HG02759 (cell line): Measurements from ENCODE around the gene KRT31.
"Not testable (repeated sequence)": the region's sequence is repeated elsewhere in the genome, so short reads cannot be mapped to it uniquely, and the experiment has no call there.

Source experiments
- ATAC-seq: cut with Tn5 transposase; IDR thresholded peaks from one replicate; pipeline ENCODE4 v1.9.1; 2021; ENCODE audit warnings: mild to moderate bottlenecking, moderate library complexity; ENCODE audit not compliant: unreplicated experiment

Gene KRT31

DNA sequence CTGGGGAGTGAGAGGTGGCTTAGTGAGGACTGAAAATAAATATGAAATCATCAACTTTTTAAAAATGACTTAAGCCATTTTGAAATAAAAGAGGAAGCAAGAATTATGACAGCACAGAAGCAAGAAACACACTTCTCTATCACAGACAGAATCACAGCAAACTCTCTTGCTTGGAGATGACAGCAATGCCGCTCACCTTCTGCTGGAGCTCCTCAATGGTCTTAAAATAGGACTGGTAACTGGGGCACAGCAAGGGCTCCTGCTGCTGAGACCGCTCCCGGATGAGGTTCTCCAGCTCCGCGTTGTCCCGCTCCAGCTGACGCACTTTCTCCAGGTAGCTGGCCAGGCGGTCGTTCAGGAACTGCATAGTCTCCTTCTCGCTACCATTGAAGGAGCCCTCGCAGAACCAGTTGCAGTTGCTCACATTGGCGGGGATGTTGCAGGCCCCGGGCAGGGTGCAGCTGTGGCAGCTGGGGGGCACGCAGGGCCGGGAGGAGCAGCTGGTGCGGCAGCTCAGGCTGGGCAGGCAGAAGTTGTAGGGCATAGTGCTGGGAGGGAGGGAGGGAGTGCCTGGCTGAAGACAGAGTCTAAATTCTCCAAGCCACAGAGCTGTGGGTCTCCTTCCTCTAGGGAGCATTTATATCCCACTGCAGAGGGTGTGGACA, at the start of gene KRT31:
KRT31 (minus strand) TSS at position 613 of the 665 bp plus-strand sequence; CDS start at position 544, 69 bp downstream.
- ATAC-seq: no peak

DNA sequence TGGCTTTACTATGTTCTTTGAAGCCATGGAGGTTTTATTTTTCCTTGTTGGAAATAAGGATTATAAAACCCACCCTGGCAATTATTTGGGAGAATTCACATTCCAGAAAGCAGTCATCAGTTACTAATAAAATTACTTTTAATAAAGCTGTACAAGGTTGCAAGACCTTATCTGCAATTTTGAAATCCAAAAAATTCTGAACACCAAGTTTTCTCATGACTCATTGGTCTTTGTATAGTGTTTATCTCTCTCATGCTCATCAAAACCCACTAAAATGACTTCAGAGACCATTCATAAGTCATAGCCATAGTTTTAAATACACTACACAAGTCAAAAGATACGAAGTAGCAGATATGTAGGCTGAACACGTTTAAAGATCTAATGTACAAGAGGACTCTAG, 49.4 kb upstream of the KRT31 start:
- no peak for ATAC-seq

- no peak for ATAC-seq
These were observed 47.2 kb upstream of the KRT31 start for GRCh38 chr17:41444640-41445039.

DNA sequence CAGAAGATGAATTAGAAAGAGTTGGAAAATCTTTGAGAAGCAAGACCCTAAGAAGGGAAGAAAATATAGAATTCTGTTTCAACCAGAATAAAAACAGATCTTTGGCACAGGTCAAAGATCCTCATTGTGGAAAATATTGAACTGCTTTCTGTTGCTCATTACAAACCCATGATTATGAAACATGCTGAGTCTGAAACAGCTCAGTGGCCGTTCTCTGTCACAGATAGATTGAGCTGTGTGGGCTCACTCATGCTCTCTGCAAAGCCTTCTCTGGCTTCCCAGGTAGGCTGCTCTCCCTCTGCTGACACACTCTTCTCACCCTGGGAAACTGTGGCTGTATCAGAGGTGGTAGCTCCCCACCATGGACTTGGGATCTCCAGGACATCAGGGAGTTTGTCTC, 46.8 kb upstream of the KRT31 start:
- ATAC-seq: no peak

GRCh38 chr17:41442739-41443138, 45.3 kb upstream of the KRT31 start:
- no peak for ATAC-seq

DNA sequence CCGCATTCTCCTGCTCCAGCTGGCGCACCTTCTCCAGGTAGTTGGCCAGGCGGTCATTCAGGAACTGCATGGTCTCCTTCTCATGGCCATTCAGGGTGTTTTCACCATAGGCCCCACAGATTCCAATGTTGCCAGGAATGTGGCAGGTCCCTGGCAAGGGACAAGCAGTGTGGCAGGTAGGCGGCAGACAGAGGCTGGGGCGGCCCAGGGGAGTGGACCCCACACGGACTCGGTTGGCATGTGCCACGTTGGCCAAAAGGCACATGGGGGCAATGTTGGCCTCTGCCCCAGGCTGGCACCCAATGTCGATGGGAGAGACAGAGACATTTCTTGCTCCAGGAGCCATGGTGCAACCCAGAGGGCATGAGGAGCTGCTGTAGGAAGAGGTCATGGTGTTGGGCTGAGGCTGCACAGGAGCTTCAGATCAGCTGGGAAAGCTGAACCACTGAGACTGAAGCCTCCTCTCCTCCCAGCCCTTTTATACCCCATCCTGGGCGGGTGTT, 43.2 kb upstream of the KRT31 start, which contains the start of gene KRT38:
KRT38 (minus strand) TSS at position 453 of the 503 bp plus-strand sequence; CDS start at position 391, 62 bp downstream.
- ATAC-seq: no peak

DNA sequence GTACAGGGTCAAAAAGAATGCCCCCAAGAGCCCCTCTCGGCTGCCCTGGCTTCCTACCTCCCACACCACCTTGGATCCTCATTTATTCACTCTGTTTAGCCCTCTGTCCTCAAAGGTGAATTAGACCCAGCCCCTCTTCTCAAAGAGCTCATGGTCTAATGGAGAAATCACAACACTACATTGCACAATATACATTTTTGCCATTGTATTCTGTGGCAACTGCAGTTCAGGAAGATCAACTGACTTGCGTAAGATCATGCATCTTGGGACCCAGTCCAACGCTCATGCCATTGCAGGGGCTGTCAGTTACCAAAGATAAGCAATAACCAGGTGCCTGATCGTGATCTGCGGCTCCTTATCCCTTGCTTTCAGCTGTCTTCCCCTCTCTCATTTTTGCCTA, 42.0 kb upstream of the KRT31 start:
- ATAC-seq: no peak

DNA sequence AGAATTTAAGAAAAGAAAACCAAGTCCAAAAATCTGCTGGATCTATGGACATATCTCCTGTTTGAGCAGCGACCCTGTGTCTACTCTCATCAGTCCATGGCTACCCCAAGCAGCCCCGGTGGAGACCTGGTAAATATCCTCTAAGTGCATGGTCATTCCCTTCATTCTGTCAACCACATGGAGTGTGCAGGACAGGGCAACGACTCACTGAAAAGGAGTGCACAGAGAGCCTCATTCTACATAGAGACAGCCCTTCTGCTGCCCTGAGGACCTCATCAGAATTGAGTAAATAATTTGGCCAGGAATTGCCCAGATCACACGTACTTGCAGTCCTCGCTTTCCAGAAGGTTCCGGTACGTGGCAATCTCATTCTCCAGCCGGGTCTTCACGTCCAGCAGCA, 40.4 kb upstream of the KRT31 start:
- no peak for ATAC-seq

GRCh38 chr17:41437254-41437653, 39.8 kb upstream of the KRT31 start:
- no peak for ATAC-seq

GRCh38 chr17:41434415-41434814, 37.0 kb upstream of the KRT31 start:
- no peak for ATAC-seq

DNA sequence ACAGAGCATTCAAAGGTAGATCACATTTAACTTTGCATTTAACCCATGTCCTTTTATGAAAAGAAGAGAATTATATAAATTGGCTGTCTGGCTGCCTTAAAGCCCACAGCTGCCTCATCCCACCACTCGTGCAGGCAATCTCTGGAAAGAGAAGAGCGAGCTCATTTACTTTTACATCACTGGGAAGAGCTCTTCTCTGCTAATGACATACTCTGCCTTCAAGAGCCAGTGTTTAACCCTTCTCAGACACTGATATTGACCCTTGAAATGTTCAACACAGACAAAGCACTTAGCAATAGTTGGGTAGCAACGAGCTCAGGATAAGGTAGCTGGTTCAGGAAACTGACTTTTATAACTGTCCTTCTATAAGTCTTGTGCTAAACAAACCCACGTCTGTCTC, 36.6 kb upstream of the KRT31 start:
- no peak for ATAC-seq

GRCh38 chr17:41433586-41433985, 36.2 kb upstream of the KRT31 start:
- no peak for ATAC-seq

- ATAC-seq: not testable (repeated sequence)
These were observed 33.0 kb upstream of the KRT31 start for GRCh38 chr17:41430376-41430775.

DNA sequence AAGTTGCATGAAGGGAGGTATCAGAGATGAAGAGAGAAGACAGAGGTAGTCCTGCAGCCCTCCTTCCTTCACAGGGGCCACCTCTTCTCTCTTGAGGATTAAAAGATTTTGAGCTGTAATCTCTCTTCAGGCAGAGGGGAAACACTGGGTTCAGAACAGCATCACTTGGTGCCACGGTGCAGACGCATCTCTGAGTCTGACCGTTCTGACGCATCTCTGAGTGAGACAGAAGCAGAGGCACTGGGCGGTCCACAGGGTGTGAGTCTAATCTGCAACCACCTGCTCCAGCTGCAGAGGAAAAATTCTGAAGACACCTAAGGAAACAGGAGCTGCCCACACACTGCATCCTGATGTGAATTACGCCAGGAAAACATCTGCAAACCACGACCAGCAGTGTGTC, 32.3 kb upstream of the KRT31 start:
- ATAC-seq: no peak

DNA sequence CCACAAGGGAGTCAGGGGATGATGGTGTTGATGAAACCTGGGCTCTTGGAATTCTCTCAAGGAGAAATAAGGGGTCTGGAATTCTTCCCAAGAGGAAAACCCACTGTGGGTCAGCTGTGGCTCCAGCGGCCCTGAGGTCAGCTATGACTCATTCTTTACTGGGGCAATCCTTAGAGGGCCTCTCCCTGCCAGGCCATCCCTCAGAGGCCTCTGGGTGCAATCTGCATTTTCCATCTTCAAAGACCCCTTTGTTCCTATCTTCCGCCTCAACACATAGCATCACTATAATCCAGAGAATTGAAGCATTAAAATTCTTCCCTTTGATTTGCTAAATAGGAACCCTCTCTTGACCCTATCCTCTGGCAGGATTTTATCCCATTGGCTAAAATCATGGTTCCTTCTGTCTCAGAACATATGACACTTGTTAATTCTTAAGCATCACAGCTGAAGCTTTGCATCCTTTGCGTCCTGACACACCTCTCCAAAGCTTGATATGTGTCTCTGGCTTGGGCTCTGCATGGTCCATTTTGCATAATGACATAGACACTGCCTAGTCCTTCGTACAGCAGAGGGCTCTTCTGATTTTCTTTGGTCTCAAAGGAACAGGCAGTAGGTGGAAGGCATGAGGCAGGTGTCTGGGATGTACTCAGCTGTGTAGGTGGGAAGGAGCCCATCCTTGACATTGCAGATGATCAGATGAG, 31.3 kb upstream of the KRT31 start:
- no peak for ATAC-seq

GRCh38 chr17:41424111-41424635, 26.8 kb upstream of the KRT31 start, which contains the start of gene KRT37:
Gene KRT37, minus strand, starts transcription at chr17:41424585. Its CDS starts 62 bp downstream, at chr17:41424523.
- no peak for ATAC-seq

- ATAC-seq: not testable (repeated sequence)
These were observed 25.2 kb upstream of the KRT31 start for GRCh38 chr17:41422586-41422985.

DNA sequence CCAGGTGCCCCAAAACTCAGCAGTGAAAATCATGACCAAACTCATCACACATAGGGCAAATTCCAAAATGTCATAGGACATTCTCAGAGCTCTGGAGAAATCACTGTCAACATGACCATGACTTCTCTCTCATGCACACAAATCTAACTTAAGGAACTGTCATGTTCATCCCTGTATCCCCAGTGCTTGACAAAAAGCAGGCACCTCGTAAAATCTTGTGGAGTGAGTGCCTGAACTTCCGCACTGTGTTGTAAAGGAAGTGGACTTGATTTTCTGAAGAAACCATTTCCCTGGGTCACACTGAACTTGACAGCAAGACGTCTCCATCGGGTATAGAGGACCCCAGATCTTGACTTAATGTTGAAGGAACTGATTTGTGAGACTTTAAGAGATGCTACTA, 24.2 kb upstream of the KRT31 start:
- no peak for ATAC-seq

- ATAC-seq: no peak
These were observed 23.7 kb upstream of the KRT31 start for GRCh38 chr17:41421116-41421515.

- no peak for ATAC-seq
These were observed 22.7 kb upstream of the KRT31 start for GRCh38 chr17:41420134-41420533.

DNA sequence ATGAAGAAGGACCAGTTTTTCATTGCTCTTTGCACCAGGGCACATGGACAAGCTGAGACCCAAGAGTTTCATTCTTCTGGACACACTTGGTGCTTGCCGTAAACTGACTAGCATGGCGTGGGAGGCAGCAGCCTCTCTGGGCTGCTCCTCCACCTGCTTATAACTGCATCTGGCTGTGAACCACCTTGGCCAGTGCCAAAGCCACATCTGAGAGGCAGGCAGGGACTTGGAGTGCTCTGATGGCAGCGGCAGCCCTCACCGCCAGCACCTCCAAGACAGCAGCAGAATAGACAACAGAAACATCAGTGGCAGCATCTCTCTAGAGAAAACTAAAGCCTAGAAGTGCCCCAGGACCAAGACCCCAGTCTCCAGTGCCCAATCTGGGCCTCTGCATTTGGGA, 22.3 kb upstream of the KRT31 start:
- no peak for ATAC-seq
